Suppressor macrophage treated with lipopolysaccharide for 4 hours (primary cell): ENCODE data around the gene FAM25C.
"Not testable (repeated sequence)": the region's sequence is repeated elsewhere in the genome, so short reads cannot be mapped to it uniquely, and the experiment has no call there.

Experiments
- DNase-seq: peaks from one replicate; pipeline ENCODE4 v3.0.0-alpha.2; 2020

Gene FAM25C

GRCh38 chr10:47999691-48000090 is at the start of gene FAM25C:
Gene FAM25C (minus strand): TSS chr10:47999791. CDS start chr10:47999765, 26 bp downstream.
- DNase-seq = not testable (repeated sequence)

GRCh38 chr10:48044557-48044956 is 45.0 kb upstream of the FAM25C start:
- not testable (repeated sequence) for DNase-seq

DNA sequence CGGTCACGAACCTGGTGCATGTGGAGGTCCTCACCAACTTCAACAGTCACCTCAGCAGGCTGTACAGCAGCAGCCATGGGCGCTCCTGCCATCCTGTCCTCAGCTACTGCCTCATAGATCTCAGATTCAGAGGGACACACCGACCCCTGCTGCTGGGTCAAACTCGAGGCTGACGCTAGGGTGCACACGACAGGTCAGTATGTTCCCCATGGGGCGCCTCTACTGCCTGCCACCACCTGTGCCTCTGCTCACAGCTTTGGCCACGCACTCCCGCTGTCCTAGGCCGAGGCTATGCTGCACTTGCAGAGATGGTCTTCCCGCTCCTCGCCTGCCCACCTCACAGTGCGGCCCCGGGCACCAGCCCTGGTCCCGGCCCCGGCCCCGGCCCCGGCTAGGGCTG is 31.8 kb upstream of the FAM25C start:
- not testable (repeated sequence) for DNase-seq

DNA sequence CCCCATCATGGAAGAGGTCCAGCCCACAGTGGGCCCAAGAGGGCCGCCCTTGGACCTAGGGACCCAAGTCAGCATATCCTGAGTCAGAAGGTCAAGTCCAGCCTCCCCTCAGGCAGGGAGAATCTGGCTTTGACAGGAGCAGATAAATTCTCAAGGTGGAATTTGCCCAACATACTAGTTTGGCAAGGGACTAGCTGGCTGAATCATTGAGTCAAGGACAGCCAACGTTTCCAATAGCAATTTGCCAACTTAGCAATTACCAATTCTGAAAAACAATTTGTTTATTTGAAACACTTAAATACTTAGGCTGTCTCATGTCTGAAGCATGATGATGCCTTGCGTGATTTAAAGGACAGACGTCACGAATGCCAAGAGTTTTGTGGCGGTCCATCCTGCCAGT is 2.7 kb upstream of the FAM25C start:
- not testable (repeated sequence) for DNase-seq

DNA sequence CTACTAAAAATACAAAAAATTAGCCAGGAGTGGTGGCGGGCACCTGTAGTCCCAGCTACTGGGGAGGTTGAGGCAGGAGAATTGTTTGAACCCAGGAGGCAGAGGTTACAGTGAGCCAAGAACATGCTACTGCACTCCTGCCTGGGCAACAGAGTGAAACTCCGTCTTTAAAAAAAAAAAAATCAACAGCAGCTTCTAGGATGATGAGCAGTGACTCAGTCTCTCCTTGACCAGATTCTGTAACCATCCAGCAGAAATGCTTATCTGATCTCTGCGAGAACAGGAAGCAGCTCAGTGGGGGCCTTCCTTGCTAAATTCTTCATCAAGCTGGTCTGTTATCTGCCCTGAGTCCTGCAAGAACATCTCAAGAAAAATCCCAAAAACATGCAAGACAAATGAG is 5.5 kb downstream of the FAM25C start:
- peak; percentile 2 for DNase-seq

GRCh38 chr10:47992560-47992959 is 7.0 kb downstream of the FAM25C start:
- not testable (repeated sequence) for DNase-seq

GRCh38 chr10:47991706-47992105 is 7.9 kb downstream of the FAM25C start:
- not testable (repeated sequence) for DNase-seq

- not testable (repeated sequence) for DNase-seq
Observed at GRCh38 chr10:47990097-47990496, 9.5 kb downstream of the FAM25C start.

- not testable (repeated sequence) for DNase-seq
Observed at GRCh38 chr10:47989542-47989950, 10.0 kb downstream of the FAM25C start.

GRCh38 chr10:47988718-47989541 is 10.7 kb downstream of the FAM25C start:
- not testable (repeated sequence) for DNase-seq

GRCh38 chr10:47987952-47988351 is 11.6 kb downstream of the FAM25C start:
- DNase-seq = not testable (repeated sequence)

DNA sequence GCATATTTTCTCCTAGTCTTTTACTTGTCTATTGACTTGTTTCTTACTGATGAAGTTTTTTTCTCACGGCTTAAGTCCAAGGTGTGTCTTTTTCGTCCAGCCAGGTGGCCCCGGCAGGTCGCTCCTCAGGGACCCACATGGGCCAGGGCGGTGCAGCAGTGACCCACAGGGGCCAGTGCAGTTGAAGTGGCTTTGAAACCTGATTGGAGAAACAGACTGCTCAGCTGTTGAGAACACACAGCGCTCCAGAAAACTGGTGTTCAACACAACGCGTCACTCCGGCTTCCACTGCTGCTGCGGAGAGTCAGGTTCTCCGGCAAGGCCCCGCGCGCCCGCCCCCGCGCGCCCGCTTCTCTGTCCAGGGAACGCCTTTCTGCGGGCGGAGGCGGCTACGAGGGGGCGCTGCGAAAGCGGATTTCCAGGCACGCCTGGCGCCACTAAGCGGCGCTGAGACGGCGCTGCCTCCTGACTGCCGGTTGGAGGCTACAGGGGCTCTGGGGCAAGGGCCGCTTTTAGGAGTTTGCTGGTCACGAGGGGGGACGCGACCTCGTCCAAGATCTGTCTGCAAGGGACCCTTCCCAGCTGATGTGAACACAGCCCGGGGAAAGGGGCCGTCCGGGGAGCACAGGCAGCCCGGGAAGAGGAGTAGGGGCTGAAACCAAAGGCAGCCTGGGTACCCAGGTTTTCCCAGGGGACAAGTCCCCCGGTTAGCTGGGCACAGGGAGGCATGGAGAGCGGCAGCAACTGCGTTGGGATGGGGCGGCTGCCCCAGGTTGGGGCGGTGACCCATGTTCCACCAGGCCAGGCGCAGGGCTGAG is 13.0 kb downstream of the FAM25C start:
- not testable (repeated sequence) for DNase-seq

- DNase-seq = not testable (repeated sequence)
Observed at GRCh38 chr10:47975409-47975808, 24.2 kb downstream of the FAM25C start.

GRCh38 chr10:47973131-47973530 is 26.5 kb downstream of the FAM25C start:
- not testable (repeated sequence) for DNase-seq

GRCh38 chr10:47972077-47972476 is 27.5 kb downstream of the FAM25C start:
- DNase-seq = not testable (repeated sequence)

DNA sequence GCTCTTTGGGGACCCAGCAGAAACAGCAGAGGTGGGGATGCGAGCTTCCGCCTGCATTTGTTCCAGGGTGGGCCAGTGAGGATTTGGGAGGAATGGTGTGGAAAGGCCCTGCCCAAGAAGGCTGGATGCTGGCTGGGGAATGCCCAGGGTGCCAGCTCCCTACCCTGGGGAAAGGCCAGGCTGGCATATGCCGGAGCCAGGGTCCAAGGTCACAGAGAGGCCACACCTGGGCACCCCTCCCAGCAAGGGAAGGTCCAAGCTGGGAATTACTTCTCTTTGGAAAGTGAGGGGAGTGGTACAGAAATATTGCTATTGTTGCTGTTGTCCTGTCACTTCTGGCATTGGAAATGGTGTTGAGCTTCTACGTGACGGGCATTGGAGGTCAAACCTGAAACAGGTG is 28.0 kb downstream of the FAM25C start:
- not testable (repeated sequence) for DNase-seq

DNA sequence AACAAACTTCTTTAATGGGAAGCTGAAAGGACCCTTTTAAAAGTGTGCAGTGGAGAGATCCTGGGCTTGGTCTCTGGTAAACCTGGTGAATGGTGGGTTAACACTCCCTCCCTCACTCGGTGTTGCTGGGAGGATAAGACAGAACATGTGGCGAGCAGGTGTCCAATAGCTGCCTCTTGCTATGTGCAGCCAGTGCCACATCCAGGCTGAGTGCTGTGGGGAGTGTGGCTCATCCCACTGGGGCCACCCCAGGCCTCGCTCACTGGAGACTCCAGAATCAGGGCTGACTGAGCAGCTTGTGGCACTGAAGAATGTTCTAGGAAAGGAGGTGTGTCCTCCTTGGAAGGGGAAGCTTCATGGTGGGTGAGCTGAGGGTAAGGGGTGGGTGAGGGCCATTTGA is 29.5 kb downstream of the FAM25C start:
- not testable (repeated sequence) for DNase-seq

DNA sequence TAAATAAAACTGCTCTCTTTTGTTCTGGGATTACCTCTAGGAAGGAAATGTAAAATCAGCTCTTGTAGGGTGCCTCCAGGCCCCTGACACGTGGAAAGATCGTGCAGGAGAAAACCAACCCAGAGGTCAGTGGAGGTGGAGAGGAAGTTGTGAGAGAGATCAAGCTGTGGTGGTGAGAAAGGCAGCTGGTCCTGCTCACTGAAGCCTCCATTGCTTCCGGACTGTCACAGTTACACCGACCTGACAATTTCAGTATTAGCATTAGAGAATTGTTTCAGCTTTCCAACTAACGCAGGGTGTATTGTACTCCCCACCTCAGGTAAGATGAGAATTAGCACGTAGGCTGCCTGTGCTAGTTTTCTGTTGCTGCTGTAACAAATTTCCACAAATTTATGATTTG is 30.6 kb downstream of the FAM25C start:
- DNase-seq = not testable (repeated sequence)

DNA sequence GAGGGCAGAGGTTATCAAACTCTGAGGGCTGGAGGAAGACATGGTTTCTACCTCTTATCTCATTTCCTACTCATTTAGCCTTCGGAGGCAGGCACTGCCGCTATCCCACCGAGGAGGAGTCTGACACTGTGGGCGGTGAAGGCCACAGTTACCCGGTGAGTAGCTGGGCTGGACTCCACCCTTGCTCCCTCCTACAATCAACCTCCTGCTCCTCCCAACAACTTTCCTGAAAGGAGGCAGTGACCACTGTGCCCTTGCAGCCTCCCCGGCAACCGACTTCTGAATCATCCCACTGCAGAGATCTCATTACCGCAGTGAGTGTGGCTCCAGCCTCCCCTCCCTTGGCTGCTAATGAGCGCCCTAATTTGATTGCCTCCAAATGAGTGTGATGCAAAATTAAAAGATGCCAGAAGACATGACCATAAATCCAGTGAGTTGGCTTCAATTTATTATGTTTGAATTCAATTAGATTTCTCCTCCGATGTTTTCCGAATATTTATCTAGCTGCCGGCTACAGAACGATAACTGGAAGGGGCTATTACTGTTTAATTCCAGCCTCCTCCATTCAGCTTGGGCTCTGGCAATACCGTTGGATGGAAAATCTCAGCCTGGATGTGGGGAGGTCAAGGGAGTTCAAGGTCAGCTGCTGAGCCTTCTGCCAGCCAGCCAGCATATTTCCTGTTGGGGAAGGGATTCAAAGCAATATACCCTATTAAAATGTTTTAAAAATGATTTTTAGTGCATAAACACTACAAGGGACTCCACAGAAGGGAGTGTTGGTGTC is 35.1 kb downstream of the FAM25C start:
- DNase-seq = not testable (repeated sequence)

- not testable (repeated sequence) for DNase-seq
Observed at GRCh38 chr10:47962785-47963184, 36.8 kb downstream of the FAM25C start.

DNA sequence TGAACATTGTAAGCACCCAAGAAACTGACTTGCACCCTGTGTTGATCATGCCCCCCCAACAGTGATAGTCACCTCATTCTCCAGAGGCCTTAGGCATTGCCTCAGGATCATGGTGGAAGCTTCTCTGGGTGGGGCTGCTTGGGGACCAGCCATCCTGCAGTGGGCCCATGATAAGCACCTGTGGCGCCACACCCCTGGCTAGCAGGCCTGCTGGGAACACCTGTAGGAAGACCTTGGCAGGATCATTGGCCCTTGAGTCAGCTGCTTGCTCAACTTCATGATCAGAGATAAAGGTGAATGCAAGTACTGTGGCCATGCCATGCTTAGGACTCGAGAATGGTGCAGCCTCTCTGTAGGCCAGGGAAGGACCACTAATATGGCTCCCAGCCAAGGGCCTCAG is 38.9 kb downstream of the FAM25C start:
- DNase-seq = not testable (repeated sequence)

GRCh38 chr10:47959677-47960076 is 39.9 kb downstream of the FAM25C start:
- not testable (repeated sequence) for DNase-seq

DNA sequence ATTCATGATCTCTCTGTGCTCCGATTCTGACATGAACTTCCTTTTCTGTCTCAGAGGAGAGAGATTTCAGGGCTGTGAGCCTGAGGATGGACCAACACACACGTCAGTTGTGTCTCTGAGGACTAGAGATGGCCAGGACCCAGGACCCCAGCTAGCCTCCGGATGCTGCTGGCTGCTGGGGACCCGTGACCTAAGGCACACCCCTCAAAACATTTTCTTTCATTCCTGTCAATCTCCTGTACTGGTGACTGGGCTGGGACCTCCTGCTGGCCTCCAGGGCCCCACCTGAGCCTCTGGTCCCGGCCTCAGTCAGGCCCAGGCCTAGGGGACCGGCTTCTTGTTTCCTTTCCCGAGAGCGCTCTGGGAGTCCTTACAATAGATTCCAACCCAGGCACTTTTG is 42.4 kb downstream of the FAM25C start:
- DNase-seq = not testable (repeated sequence)
